ENCODE results near the gene IFITM2.
"Not testable (repeated sequence)": the region's sequence is repeated elsewhere in the genome, so short reads cannot be mapped to it uniquely, and the experiment has no call there.

The IFITM2 gene

GRCh38 chr11:307766-308708 lies at the start of gene IFITM2:
Gene IFITM2, plus strand, starts transcription at chr11:307816. Its CDS starts 377 bp downstream, at chr11:308193.
- peak within 1 kb of the TSS; percentile 68 for H3K27ac ChIP-seq
- TF ChIP-seq CTCF (conservative IDR thresholded peaks at IDR 0.05): peak; percentile 11

- no peak overlapping the region for H3K27ac ChIP-seq
- TF ChIP-seq ZFX (IDR thresholded peaks at IDR 0.05) (no peak), CTCF (conservative IDR thresholded peaks at IDR 0.05) (no peak)
Observed at GRCh38 chr11:259413-259812, 48.2 kb upstream of the IFITM2 start.

GRCh38 chr11:261624-262023 lies 46.0 kb upstream of the IFITM2 start:
- no peak overlapping the region for H3K27ac ChIP-seq
- TF ChIP-seq ZFX (IDR thresholded peaks at IDR 0.05) (no peak), CTCF (conservative IDR thresholded peaks at IDR 0.05) (no peak)

GRCh38 chr11:266676-267439 lies 40.8 kb upstream of the IFITM2 start:
- no peak overlapping the region for H3K27ac ChIP-seq
- TF ChIP-seq ZFX (IDR thresholded peaks at IDR 0.05) (no peak), CTCF (conservative IDR thresholded peaks at IDR 0.05) (no peak)

DNA sequence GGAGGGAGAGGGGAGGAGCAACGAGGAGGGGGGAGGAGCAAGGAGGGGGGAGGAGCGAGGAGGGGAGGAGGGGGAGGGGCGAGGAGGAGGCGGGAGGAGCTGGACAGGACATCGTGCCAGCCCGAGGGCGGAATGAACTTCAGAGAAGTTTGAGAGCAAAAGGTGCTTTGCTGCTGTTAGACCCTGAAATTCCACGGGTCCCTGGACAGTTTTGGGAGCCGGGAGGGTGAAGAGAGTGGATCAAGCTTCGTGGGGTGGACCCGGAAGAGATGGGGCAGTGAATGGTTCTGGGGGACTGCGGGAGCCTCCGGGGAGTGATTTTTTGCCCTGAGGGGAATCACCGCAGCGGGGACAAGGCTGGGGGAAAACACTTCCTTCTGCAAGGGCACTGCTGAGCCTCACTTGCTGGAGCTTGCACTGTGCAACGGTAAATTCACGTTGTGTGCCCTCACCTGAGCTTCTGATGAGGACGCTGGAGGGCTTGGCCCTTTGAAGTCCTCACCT lies 40.1 kb upstream of the IFITM2 start:
- no peak for TF ChIP-seq CTCF (conservative IDR thresholded peaks at IDR 0.05)
- H3K27ac ChIP-seq: peak overlapping the region; percentile 30

GRCh38 chr11:268716-269145 lies 38.9 kb upstream of the IFITM2 start:
- H3K27ac ChIP-seq: not testable (repeated sequence)
- peak; percentile 48 for TF ChIP-seq CTCF (conservative IDR thresholded peaks at IDR 0.05)

All from C4-2B (cell line).